Natural killer cell (primary cell): ENCODE measurements around the gene IL1RN. TPM values are rescaled to one million over a fixed set of nuclear protein-coding genes. Genes with fewer than 3 reads are reported as not detected.

Experiments
- ATAC-seq, 3 donors: fragments of 150-1000 bp in 2 of 3; fragments of 200-7000 bp in 1 of 3; cut with Tn5 transposase; 1 replicate in 1 of 3; 2 replicates in 2 of 3; pipeline ENCODE4 v1.10.0; 2021; ENCODE audit warnings: mild to moderate bottlenecking in 2 of 3, moderate library complexity in 2 of 3
- DNase-seq, 2 donors: peaks; one replicate each; pipeline versions ENCODE4 v3.0.0 to v3.0.0-alpha.2; 2013 to 2021; ENCODE audit warnings: mixed read lengths in 1 of 2
- H3K27ac ChIP-seq: one replicate; pipeline ENCODE4 v1.5.1; 2013; ENCODE audit warnings: mild to moderate bottlenecking, low read length
- H3K27me3 ChIP-seq: one replicate; pipeline ENCODE4 v1.6.1; 2013; ENCODE audit warnings: low read length; ENCODE audit not compliant: control insufficient read depth, insufficient read depth
- H3K36me3 ChIP-seq: one replicate; pipeline ENCODE4 v1.6.1; 2013; ENCODE audit warnings: low read length; ENCODE audit not compliant: control insufficient read depth, insufficient read depth
- H3K4me1 ChIP-seq: one replicate; pipeline ENCODE4 v1.6.1; 2013; ENCODE audit warnings: low read length; ENCODE audit not compliant: control insufficient read depth, insufficient read depth
- H3K4me3 ChIP-seq: one replicate; pipeline ENCODE4 v1.5.1; 2013; ENCODE audit warnings: low read length
- H3K9me3 ChIP-seq: one replicate; pipeline ENCODE4 v1.6.1; 2013; ENCODE audit warnings: low read length; ENCODE audit not compliant: control insufficient read depth, insufficient read depth
- H3K27ac Mint-ChIP-seq, 2 donors: one replicate each; pipeline ENCODE4 v1.8.0; 2022; ENCODE audit warnings: mild to moderate bottlenecking in 2 of 2, mixed read lengths in 2 of 2, moderate library complexity in 1 of 2
- H3K27me3 Mint-ChIP-seq, 2 donors: one replicate each; pipeline ENCODE4 v1.8.0; 2022; ENCODE audit warnings: low read depth in 2 of 2, mixed read lengths in 2 of 2
- H3K36me3 Mint-ChIP-seq: one replicate; pipeline ENCODE4 v1.8.0; 2022; ENCODE audit warnings: mixed read lengths
- H3K4me1 Mint-ChIP-seq, 2 donors: one replicate each; pipeline ENCODE4 v1.8.0; 2022; ENCODE audit warnings: mixed read lengths in 2 of 2
- H3K4me3 Mint-ChIP-seq: one replicate; pipeline ENCODE4 v1.8.0; 2022; ENCODE audit warnings: mild to moderate bottlenecking, moderate library complexity, mixed read lengths
- H3K9me3 Mint-ChIP-seq, 2 donors: one replicate each; pipeline ENCODE4 v1.8.0; 2022; ENCODE audit warnings: mixed read lengths in 2 of 2
- CTCF ChIP-seq: fragments of 200-600 bp; IDR thresholded peaks from one replicate; pipeline ENCODE4 v1.8.0; 2022; ENCODE audit warnings: antibody characterized with exemption
- WGBS: methylation state at CpG from one replicate; pipeline ENCODE4 v1.1.7; 2013; ENCODE audit warnings: missing lambda C conversion rate; ENCODE audit not compliant: insufficient coverage; 5-methylcytosine and 5-hydroxymethylcytosine counted together
- intact Hi-C: fragments of 100-400 bp; cut with micrococcal nuclease; formaldehyde crosslinking; loops from one replicate; pipeline ENCODE4 v1.14.2; 2022
- total RNA-seq, 4 donors: library from RNA; stranded (reverse); fragments of 120-200 nt in 1 of 4; gene quantifications; one replicate each; pipeline versions ENCODE4 v1.2.3 to v1.2.4, GENCODE V29; 2013 to 2022

Gene IL1RN
- total RNA-seq, 3 donors from 2014 or later (not counting 1 experiment from before 2014, with no cell fraction given), result 0.52 to 36.6 (median 0.91) TPM

GRCh38 chr2:113176696-113177355 lies 49.4 kb downstream of the IL1RN start:
- 79% methylated on average over 4 of the region's 7 CpGs for WGBS
- ATAC-seq, result no peak
- H3K36me3 Mint-ChIP-seq, result no peaks in the 10 kb centered on the region
- H3K27ac Mint-ChIP-seq, result peak overlapping the region; percentile 85 to 91
- H3K4me1 ChIP-seq, result peaks cover 96% of the 10 kb centered on the region
- no peaks in the 10 kb centered on the region for H3K27me3 ChIP-seq
- peaks cover 0 to 2% of the 10 kb centered on the region in 2 donors for H3K9me3 Mint-ChIP-seq
- H3K27me3 Mint-ChIP-seq, result no peaks in the 10 kb centered on the region
- peaks cover 24% of the 10 kb centered on the region for H3K36me3 ChIP-seq
- peaks cover 78 to 88% of the 10 kb centered on the region in 2 donors for H3K4me1 Mint-ChIP-seq
- H3K4me3 ChIP-seq, result peak overlapping the region; percentile 65
- peak overlapping the region; percentile 85 for H3K4me3 Mint-ChIP-seq
- no peaks in the 10 kb centered on the region for H3K9me3 ChIP-seq
- intact Hi-C loops, result loop anchor here (5.0 to 10.0 kb wide), 2 partner anchors 545 to 718 kb away; partner anchors contain the start of gene ACTR3
- H3K27ac ChIP-seq, result peak overlapping the region; percentile 81
- TF ChIP-seq CTCF, result no peak
- no peak for DNase-seq

- no peaks in the 10 kb centered on the region for H3K36me3 Mint-ChIP-seq
- no peak for ATAC-seq
- Histone ChIP-seq H3K9me3 (no peaks in the 10 kb centered on the region), H3K36me3 (peaks cover 38% of the 10 kb centered on the region), H3K4me3 (no peak overlapping the region), H3K27ac (no peak overlapping the region), H3K4me1 (peaks cover 96% of the 10 kb centered on the region), H3K27me3 (no peaks in the 10 kb centered on the region)
- H3K27ac Mint-ChIP-seq, result peak overlapping the region; percentile 85 to 91
- H3K4me1 Mint-ChIP-seq, result peaks cover 77 to 90% of the 10 kb centered on the region in 2 donors
- TF ChIP-seq CTCF, result no peak
- H3K9me3 Mint-ChIP-seq, result peaks cover 0 to 2% of the 10 kb centered on the region in 2 donors
- DNase-seq, result no peak
- 83% methylated on average over 8 of the region's 11 CpGs for WGBS
- no peaks in the 10 kb centered on the region for H3K27me3 Mint-ChIP-seq
- peak overlapping the region; percentile 82 for H3K4me3 Mint-ChIP-seq
- intact Hi-C loops, result loop anchor here (5.0 to 10.0 kb wide), 2 partner anchors 546 to 717 kb away; partner anchors contain the start of gene ACTR3
Measured at GRCh38 chr2:113178069-113178746, 50.8 kb downstream of the IL1RN start.

- DNase-seq (peak in 1 of 2 donors; percentile 53), ATAC-seq (peak in 2 of 3 donors; percentile 27 to 44)
- H3K27me3 ChIP-seq, result no peaks in the 10 kb centered on the region
- no peak overlapping the region for H3K4me3 ChIP-seq
- no peaks in the 10 kb centered on the region for H3K36me3 Mint-ChIP-seq
- peaks cover 77 to 90% of the 10 kb centered on the region in 2 donors for H3K4me1 Mint-ChIP-seq
- H3K9me3 ChIP-seq, result no peaks in the 10 kb centered on the region
- TF ChIP-seq CTCF, result no peak
- H3K36me3 ChIP-seq, result peaks cover 44% of the 10 kb centered on the region
- 41% methylated on average over 3 of the region's 4 CpGs for WGBS
- no peaks in the 10 kb centered on the region for H3K27me3 Mint-ChIP-seq
- peak overlapping the region; percentile 82 for H3K4me3 Mint-ChIP-seq
- H3K9me3 Mint-ChIP-seq, result peaks cover 0 to 2% of the 10 kb centered on the region in 2 donors
- peak overlapping the region; percentile 16 for H3K27ac ChIP-seq
- peak overlapping the region; percentile 85 to 91 for H3K27ac Mint-ChIP-seq
- intact Hi-C loops, result loop anchor here (5.0 to 10.0 kb wide), 2 partner anchors 547 to 716 kb away; partner anchors contain the start of gene ACTR3
- peaks cover 96% of the 10 kb centered on the region for H3K4me1 ChIP-seq
Measured at GRCh38 chr2:113178891-113179290, 51.5 kb downstream of the IL1RN start.
